PC-3 (cell line): ENCODE measurements around the gene PLA2G2C. TPM values are rescaled to one million over a fixed set of nuclear protein-coding genes. Genes with fewer than 3 reads are reported as not detected.
A peak's percentile ranks its signal among the peaks of the same experiment; 100 is the strongest.

Experiments
- ATAC-seq: fragments of 200-7000 bp; cut with Tn5 transposase; 2 replicates; pipeline ENCODE4 v1.9.1; 2020; ENCODE audit warnings: mild to moderate bottlenecking, moderate library complexity
- BruUV-seq: library from RNA; stranded (reverse); fragments of 400-500 nt; replicated peaks from 2 replicates; lab custom pipeline; 2021; lab: Mats Ljungman, UMichigan
- CTCF ChIA-PET: fragments of 300-600 bp; sonication (Branson Sonifier 250); formaldehyde crosslinking; loops from one replicate; lab custom pipeline; 2022; ENCODE audit warnings: antibody characterized with exemption; lab: Charles Lee
- POLR2A ChIA-PET: fragments of 300-600 bp; sonication (Branson Sonifier 250); formaldehyde crosslinking; loops from one replicate; lab custom pipeline; 2022; ENCODE audit warnings: antibody characterized with exemption; ENCODE audit not compliant: unreplicated experiment; lab: Charles Lee
- DNase-seq: peaks from one replicate; pipeline ENCODE4 v3.0.0-alpha.2; 2015
- H2AFZ ChIP-seq: fragments of 300-600 bp; sonication (generic); 2 replicates; pipeline ENCODE4 v1.6.0; 2016; ENCODE audit warnings: antibody characterized with exemption, low read length
- H3F3A ChIP-seq: fragments of 300-600 bp; sonication (generic); one replicate; pipeline ENCODE4 v1.6.0; 2017; ENCODE audit warnings: antibody characterized with exemption, low read length, control low read depth, mild to moderate bottlenecking; ENCODE audit not compliant: unreplicated experiment
- H3K27ac ChIP-seq: fragments of 300-600 bp; sonication (generic); 2 replicates; pipeline ENCODE4 v1.5.1; 2016; ENCODE audit warnings: mild to moderate bottlenecking, low read length
- H3K27me3 ChIP-seq: fragments of 300-600 bp; sonication (generic); 2 replicates; pipeline ENCODE4 v1.6.1; 2016; ENCODE audit warnings: low read length, mixed read lengths
- H3K36me3 ChIP-seq: fragments of 300-600 bp; sonication (generic); 2 replicates; pipeline ENCODE4 v1.6.1; 2016; ENCODE audit warnings: low read depth, mixed run types, low read length, mixed read lengths
- H3K4me1 ChIP-seq: fragments of 300-600 bp; sonication (generic); 2 replicates; pipeline ENCODE4 v1.5.1; 2016; ENCODE audit warnings: low read length; ENCODE audit not compliant: insufficient read depth
- H3K4me2 ChIP-seq: fragments of 300-600 bp; sonication (generic); 2 replicates; pipeline ENCODE4 v1.6.0; 2016; ENCODE audit warnings: low read length
- H3K4me3 ChIP-seq: fragments of 300-600 bp; sonication (generic); 2 replicates; pipeline ENCODE4 v1.5.1; 2016; ENCODE audit warnings: mild to moderate bottlenecking, low read length, mixed read lengths
- H3K79me2 ChIP-seq: fragments of 300-600 bp; sonication (generic); 2 replicates; pipeline ENCODE4 v1.6.1; 2017; ENCODE audit warnings: low read length, mixed read lengths
- H3K9ac ChIP-seq: fragments of 300-600 bp; sonication (generic); 2 replicates; pipeline ENCODE4 v1.6.0; 2016; ENCODE audit warnings: mild to moderate bottlenecking, low read length
- H3K9me2 ChIP-seq: fragments of 300-600 bp; sonication (generic); replicated peaks from 2 replicates; pipeline ENCODE4 v1.6.1; 2016; ENCODE audit warnings: mixed run types, low read length, mixed read lengths
- H3K9me3 ChIP-seq: fragments of 300-600 bp; sonication (generic); 2 replicates; pipeline ENCODE4 v1.6.1; 2016; ENCODE audit warnings: low read length, mixed read lengths
- H4K20me1 ChIP-seq: fragments of 300-600 bp; sonication (generic); 2 replicates; pipeline ENCODE4 v1.6.1; 2016; ENCODE audit warnings: low read length, mixed read lengths
- CTCF ChIP-seq: fragments of 300-600 bp; sonication (generic); conservative IDR thresholded peaks from 2 replicates; pipeline ENCODE4 v1.5.1; 2017; ENCODE audit warnings: antibody characterized with exemption, low read depth, mild to moderate bottlenecking, low read length
- EZH2 ChIP-seq: fragments of 300-600 bp; sonication (generic); IDR thresholded peaks from one replicate; pipeline ENCODE4 v1.6.1; 2017; ENCODE audit warnings: antibody characterized with exemption, mild to moderate bottlenecking, low read length; ENCODE audit not compliant: unreplicated experiment
- EZH2phosphoT487 ChIP-seq: fragments of 300-600 bp; sonication (generic); IDR thresholded peaks from 2 replicates; pipeline ENCODE4 v1.6.1; 2018; ENCODE audit warnings: mild to moderate bottlenecking, antibody characterized with exemption, low read length, borderline replicate concordance
- intact Hi-C: fragments of 100-400 bp; cut with micrococcal nuclease; formaldehyde crosslinking; loops from 2 replicates; pipeline ENCODE4 v1.9.0; 2023
- total RNA-seq: library from RNA; depleted of rRNA; stranded (reverse); fragments of >200 nt; gene quantifications from 2 replicates; pipeline ENCODE4 v1.2.3, GENCODE V29; 2014

The PLA2G2C gene
- total RNA-seq, 1 experiment from 2014 or later, result not detected

GRCh38 chr1:20194757-20195461, 8.6 kb upstream of the PLA2G2C start:
- DNase-seq (peak; percentile 77), ATAC-seq (peak; percentile 17)
- no peak overlapping the region for H3K4me3 ChIP-seq
- TSS peak; percentile 44 for BruUV-seq
- no peak overlapping the region for H3K9ac ChIP-seq
- H2AFZ ChIP-seq, result peak overlapping the region; percentile 63
- POLR2A ChIA-PET, result interaction anchor here (0.7 kb wide), 1 partner anchor 313 kb away, joined by 5 read pairs; the partner anchor contains the start of gene OTUD3
- H3K9me2 ChIP-seq, result no peaks in the 10 kb centered on the region
- TF ChIP-seq EZH2phosphoT487 (no peak), CTCF (peak; percentile 94)
- H3K4me2 ChIP-seq, result peak overlapping the region; percentile 59
- H3K9me3 ChIP-seq, result no peaks in the 10 kb centered on the region
- no peaks in the 10 kb centered on the region for H3K27me3 ChIP-seq
- peaks cover 46% of the 10 kb centered on the region for H3K4me1 ChIP-seq
- no peaks in the 10 kb centered on the region for H3F3A ChIP-seq
- H3K79me2 ChIP-seq, result no peaks in the 10 kb centered on the region
- peak overlapping the region; percentile 65 for H3K27ac ChIP-seq
- H3K36me3 ChIP-seq, result no peaks in the 10 kb centered on the region
- intact Hi-C loops, result loop anchor here (1.0 kb wide), 2 partner anchors 29 to 94 kb away; no protein-coding TSS in a partner anchor
- H4K20me1 ChIP-seq, result no peaks in the 10 kb centered on the region
- CTCF ChIA-PET, result no interaction called here

- BruUV-seq, result no TSS peak
- ChIA-PET CTCF (interaction anchor here (0.6 kb wide), 2 partner anchors 18 to 29 kb away, joined by 4 to 25 read pairs; no protein-coding TSS in a partner anchor), POLR2A (interaction anchor here (0.7 kb wide), 1 partner anchor 312 kb away, joined by 5 read pairs; the partner anchor contains the start of gene OTUD3)
- ATAC-seq (peak; percentile 76), DNase-seq (peak; percentile 61)
- Histone ChIP-seq H3K9ac (no peak overlapping the region), H4K20me1 (no peaks in the 10 kb centered on the region), H3K79me2 (no peaks in the 10 kb centered on the region), H3K27me3 (no peaks in the 10 kb centered on the region), H3K4me1 (peaks cover 39% of the 10 kb centered on the region), H3F3A (no peaks in the 10 kb centered on the region), H3K9me3 (no peaks in the 10 kb centered on the region), H2AFZ (no peak overlapping the region; the same call in 1 of the 2 replicates), H3K9me2 (no peaks in the 10 kb centered on the region), H3K36me3 (no peaks in the 10 kb centered on the region), H3K4me3 (no peak overlapping the region), H3K4me2 (no peak overlapping the region), H3K27ac (peak overlapping the region; percentile 65)
- TF ChIP-seq CTCF (no peak), EZH2 (no peak), EZH2phosphoT487 (no peak)
- intact Hi-C loops, result loop anchor here (1.0 kb wide), 1 partner anchor 93 kb away; no protein-coding TSS in a partner anchor
These were observed 7.9 kb upstream of the PLA2G2C start for GRCh38 chr1:20194224-20194623.
